H1 (cell line): Measurements from ENCODE around the gene ZNF57. TPM values are rescaled to one million over a fixed set of nuclear protein-coding genes. Genes with fewer than 3 reads are reported as not detected.

Experiments
- CREB1 ChIP-seq: IDR thresholded peaks from 2 replicates; pipeline ENCODE4 v1.6.1; 2012; ENCODE audit warnings: inconsistent platforms
- polyA plus RNA-seq, 7 experiments: library from polyadenylated mRNA; depleted of rRNA in 3 of 7; stranded (reverse) in 5 of 7; unstranded in 2 of 7; fragments of >200 nt in 5 of 7; fragments of 200-250 nt in 2 of 7; gene quantifications; 1 replicate in 5 of 7; 2 replicates in 1 of 7; 4 replicates in 1 of 7; pipeline versions ENCODE4 v1.2.1 to v1.2.3, GENCODE V29; 2011 to 2013; ENCODE audit warnings: missing spikeins in 2 of 7, mixed read lengths in 2 of 7
- total RNA-seq: library from RNA; stranded (reverse); fragmentation: NEBNext Ultra II Directional; extraction: Animal tissue kit (Norgen Biotek cat#: 25700); gene quantifications from 2 replicates; pipeline ENCODE4 v1.2.1, GENCODE V29; 2021
- TF ChIP-seq, protein P1 (sequence below): fragments of 300-600 bp; sonication (generic); IDR thresholded peaks from 2 replicates; pipeline ENCODE4 v1.7.1; 2012; ENCODE audit warnings: low read length, moderate library complexity, mild to moderate bottlenecking, inconsistent platforms; ENCODE audit not compliant: insufficient replicate concordance

ZNF57 gene
- total and polyA plus RNA-seq, 2 of the 8 experiments (the other 6 are each of a cell fraction or from before 2014, with no cell fraction given), result 4.9 to 8.9 TPM

DNA sequence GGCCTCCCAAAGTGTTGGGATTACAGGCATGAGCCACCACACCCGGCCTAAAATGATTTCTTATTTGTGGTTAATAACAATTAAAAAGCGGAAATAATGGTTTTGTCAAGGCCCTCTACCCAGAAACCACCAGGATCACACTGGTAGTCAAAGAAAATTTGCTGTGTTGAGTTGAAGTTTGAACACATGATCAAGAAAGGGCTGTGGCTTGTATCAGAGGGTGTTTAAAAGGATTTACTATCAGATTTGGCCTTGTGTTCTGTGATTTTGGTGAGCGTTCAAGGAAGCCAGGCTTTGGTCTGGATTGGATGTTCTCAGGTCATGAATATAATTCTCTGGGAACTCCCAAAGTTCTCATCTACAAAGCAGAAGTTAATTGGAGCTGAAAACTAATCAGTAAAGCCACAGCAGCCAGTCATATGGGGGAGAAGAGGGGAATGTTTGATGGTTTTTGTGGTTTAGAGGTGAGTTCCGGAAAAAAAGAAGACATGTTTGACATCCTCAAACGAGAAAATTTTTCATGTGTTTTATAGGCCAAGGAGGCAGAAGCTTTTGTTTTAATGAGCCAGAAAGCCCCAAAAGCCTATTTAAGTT, 44.2 kb upstream of the ZNF57 start (continued):
- TF ChIP-seq, protein P1, sequence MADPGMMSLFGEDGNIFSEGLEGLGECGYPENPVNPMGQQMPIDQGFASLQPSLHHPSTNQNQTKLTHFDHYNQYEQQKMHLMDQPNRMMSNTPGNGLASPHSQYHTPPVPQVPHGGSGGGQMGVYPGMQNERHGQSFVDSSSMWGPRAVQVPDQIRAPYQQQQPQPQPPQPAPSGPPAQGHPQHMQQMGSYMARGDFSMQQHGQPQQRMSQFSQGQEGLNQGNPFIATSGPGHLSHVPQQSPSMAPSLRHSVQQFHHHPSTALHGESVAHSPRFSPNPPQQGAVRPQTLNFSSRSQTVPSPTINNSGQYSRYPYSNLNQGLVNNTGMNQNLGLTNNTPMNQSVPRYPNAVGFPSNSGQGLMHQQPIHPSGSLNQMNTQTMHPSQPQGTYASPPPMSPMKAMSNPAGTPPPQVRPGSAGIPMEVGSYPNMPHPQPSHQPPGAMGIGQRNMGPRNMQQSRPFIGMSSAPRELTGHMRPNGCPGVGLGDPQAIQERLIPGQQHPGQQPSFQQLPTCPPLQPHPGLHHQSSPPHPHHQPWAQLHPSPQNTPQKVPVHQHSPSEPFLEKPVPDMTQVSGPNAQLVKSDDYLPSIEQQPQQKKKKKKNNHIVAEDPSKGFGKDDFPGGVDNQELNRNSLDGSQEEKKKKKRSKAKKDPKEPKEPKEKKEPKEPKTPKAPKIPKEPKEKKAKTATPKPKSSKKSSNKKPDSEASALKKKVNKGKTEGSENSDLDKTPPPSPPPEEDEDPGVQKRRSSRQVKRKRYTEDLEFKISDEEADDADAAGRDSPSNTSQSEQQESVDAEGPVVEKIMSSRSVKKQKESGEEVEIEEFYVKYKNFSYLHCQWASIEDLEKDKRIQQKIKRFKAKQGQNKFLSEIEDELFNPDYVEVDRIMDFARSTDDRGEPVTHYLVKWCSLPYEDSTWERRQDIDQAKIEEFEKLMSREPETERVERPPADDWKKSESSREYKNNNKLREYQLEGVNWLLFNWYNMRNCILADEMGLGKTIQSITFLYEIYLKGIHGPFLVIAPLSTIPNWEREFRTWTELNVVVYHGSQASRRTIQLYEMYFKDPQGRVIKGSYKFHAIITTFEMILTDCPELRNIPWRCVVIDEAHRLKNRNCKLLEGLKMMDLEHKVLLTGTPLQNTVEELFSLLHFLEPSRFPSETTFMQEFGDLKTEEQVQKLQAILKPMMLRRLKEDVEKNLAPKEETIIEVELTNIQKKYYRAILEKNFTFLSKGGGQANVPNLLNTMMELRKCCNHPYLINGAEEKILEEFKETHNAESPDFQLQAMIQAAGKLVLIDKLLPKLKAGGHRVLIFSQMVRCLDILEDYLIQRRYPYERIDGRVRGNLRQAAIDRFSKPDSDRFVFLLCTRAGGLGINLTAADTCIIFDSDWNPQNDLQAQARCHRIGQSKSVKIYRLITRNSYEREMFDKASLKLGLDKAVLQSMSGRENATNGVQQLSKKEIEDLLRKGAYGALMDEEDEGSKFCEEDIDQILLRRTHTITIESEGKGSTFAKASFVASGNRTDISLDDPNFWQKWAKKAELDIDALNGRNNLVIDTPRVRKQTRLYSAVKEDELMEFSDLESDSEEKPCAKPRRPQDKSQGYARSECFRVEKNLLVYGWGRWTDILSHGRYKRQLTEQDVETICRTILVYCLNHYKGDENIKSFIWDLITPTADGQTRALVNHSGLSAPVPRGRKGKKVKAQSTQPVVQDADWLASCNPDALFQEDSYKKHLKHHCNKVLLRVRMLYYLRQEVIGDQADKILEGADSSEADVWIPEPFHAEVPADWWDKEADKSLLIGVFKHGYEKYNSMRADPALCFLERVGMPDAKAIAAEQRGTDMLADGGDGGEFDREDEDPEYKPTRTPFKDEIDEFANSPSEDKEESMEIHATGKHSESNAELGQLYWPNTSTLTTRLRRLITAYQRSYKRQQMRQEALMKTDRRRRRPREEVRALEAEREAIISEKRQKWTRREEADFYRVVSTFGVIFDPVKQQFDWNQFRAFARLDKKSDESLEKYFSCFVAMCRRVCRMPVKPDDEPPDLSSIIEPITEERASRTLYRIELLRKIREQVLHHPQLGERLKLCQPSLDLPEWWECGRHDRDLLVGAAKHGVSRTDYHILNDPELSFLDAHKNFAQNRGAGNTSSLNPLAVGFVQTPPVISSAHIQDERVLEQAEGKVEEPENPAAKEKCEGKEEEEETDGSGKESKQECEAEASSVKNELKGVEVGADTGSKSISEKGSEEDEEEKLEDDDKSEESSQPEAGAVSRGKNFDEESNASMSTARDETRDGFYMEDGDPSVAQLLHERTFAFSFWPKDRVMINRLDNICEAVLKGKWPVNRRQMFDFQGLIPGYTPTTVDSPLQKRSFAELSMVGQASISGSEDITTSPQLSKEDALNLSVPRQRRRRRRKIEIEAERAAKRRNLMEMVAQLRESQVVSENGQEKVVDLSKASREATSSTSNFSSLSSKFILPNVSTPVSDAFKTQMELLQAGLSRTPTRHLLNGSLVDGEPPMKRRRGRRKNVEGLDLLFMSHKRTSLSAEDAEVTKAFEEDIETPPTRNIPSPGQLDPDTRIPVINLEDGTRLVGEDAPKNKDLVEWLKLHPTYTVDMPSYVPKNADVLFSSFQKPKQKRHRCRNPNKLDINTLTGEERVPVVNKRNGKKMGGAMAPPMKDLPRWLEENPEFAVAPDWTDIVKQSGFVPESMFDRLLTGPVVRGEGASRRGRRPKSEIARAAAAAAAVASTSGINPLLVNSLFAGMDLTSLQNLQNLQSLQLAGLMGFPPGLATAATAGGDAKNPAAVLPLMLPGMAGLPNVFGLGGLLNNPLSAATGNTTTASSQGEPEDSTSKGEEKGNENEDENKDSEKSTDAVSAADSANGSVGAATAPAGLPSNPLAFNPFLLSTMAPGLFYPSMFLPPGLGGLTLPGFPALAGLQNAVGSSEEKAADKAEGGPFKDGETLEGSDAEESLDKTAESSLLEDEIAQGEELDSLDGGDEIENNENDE, result no peak
- no peak for TF ChIP-seq CREB1
